Nucleus accumbens (tissue), 56 donors: ENCODE measurements around the gene CNTNAP5.
A peak's percentile ranks its signal among the peaks of the same experiment; 100 is the strongest.

ENCODE experiments used
- DNase-seq, 56 donors: peaks; one replicate each; lab custom pipeline; 2025; lab: John Stamatoyannopoulos, UW

Gene CNTNAP5

GRCh38 chr2:124257120-124257519, 232.0 kb downstream of the CNTNAP5 start:
- DNase-seq: no peak

- no peak for DNase-seq
Measured at GRCh38 chr2:124258140-124258880, 233.2 kb downstream of the CNTNAP5 start.

- peak in 2 of 56 donors; percentile 10 to 13 for DNase-seq
Measured at GRCh38 chr2:124261456-124261855, 236.4 kb downstream of the CNTNAP5 start.

- no peak for DNase-seq
Measured at GRCh38 chr2:124264551-124265091, 239.5 kb downstream of the CNTNAP5 start.

GRCh38 chr2:124267794-124268193, 242.7 kb downstream of the CNTNAP5 start:
- peak in 6 of 56 donors; percentile 11 to 32 (median 18) for DNase-seq

GRCh38 chr2:124269348-124269747, 244.3 kb downstream of the CNTNAP5 start:
- no peak for DNase-seq

GRCh38 chr2:124272261-124272841, 247.3 kb downstream of the CNTNAP5 start:
- no peak for DNase-seq

GRCh38 chr2:124281541-124281940, 256.5 kb downstream of the CNTNAP5 start:
- DNase-seq: no peak

- no peak for DNase-seq
Measured at GRCh38 chr2:124283096-124283495, 258.0 kb downstream of the CNTNAP5 start.

- no peak for DNase-seq
Measured at GRCh38 chr2:124286089-124286783, 261.1 kb downstream of the CNTNAP5 start.

- no peak for DNase-seq
Measured at GRCh38 chr2:124289060-124289459, 264.0 kb downstream of the CNTNAP5 start.

- no peak for DNase-seq
Measured at GRCh38 chr2:124289615-124290014, 264.5 kb downstream of the CNTNAP5 start.

- no peak for DNase-seq
Measured at GRCh38 chr2:124296470-124296869, 271.4 kb downstream of the CNTNAP5 start.

GRCh38 chr2:124301915-124302314, 276.8 kb downstream of the CNTNAP5 start:
- DNase-seq: no peak

GRCh38 chr2:124308319-124309062, 283.4 kb downstream of the CNTNAP5 start:
- DNase-seq: no peak

- no peak for DNase-seq
Measured at GRCh38 chr2:124309563-124310138, 284.6 kb downstream of the CNTNAP5 start.

- no peak for DNase-seq
Measured at GRCh38 chr2:124310671-124311070, 285.6 kb downstream of the CNTNAP5 start.

GRCh38 chr2:124314084-124314483, 289.0 kb downstream of the CNTNAP5 start:
- no peak for DNase-seq

- no peak for DNase-seq
Measured at GRCh38 chr2:124315221-124315880, 290.3 kb downstream of the CNTNAP5 start.

GRCh38 chr2:124316133-124316532, 291.0 kb downstream of the CNTNAP5 start:
- no peak for DNase-seq
